Endothelial cell of umbilical vein (primary cell): ENCODE data around the gene RSF1. TPM values are rescaled to one million over a fixed set of nuclear protein-coding genes. Genes with fewer than 3 reads are reported as not detected.

Source experiments
- BruUV-seq: library from RNA; stranded (reverse); fragments of 400-500 nt; replicated peaks from 2 replicates; lab custom pipeline; 2021; lab: Mats Ljungman, UMichigan
- CTCF ChIA-PET: fragments of 300-600, 350-600 bp; sonication (Branson Sonifier 250); formaldehyde crosslinking; loops from one replicate; lab custom pipeline; 2021; ENCODE audit warnings: antibody characterized with exemption, inconsistent platforms; lab: Charles Lee
- POLR2A ChIA-PET: fragments of 300-600, 350-600 bp; sonication (Branson Sonifier 250); formaldehyde crosslinking; loops from one replicate; lab custom pipeline; 2021; ENCODE audit warnings: antibody characterized with exemption, inconsistent platforms; lab: Charles Lee
- DNase-seq: peaks from one replicate; pipeline ENCODE4 v3.0.0-alpha.2; 2011; ENCODE audit warnings: low read depth, low spot score
- FAIRE-seq: peaks from 2 replicates; lab custom pipeline; 2011; peaks lifted over from hg19 to GRCh38; lab: Jason Lieb, UNC
- H2AFZ ChIP-seq: 2 replicates; pipeline ENCODE4 v1.6.0; 2012; ENCODE audit warnings: low read depth, low read length, control low read depth, inconsistent platforms
- H3K27ac ChIP-seq: 2 replicates; pipeline ENCODE4 v1.5.1; 2011; ENCODE audit warnings: low read depth, mild to moderate bottlenecking, control low read depth, low read length, moderate library complexity; ENCODE audit not compliant: insufficient read depth
- H3K27me3 ChIP-seq, 2 experiments: 2 replicates each; pipeline versions ENCODE4 v1.6.0 to v1.6.1; 2011; ENCODE audit warnings: low read length in 2 of 2, mixed read lengths in 1 of 2; ENCODE audit not compliant: control insufficient read depth in 2 of 2, insufficient read depth in 2 of 2
- H3K36me3 ChIP-seq, 2 experiments: 2 replicates in 1 of 2; 3 replicates in 1 of 2; pipeline ENCODE4 v1.5.1; 2011; ENCODE audit warnings: low read length in 2 of 2, mild to moderate bottlenecking in 1 of 2, moderate library complexity in 1 of 2; ENCODE audit not compliant: control insufficient read depth in 2 of 2, insufficient read depth in 2 of 2; ENCODE audit errors: extremely low read depth in 1 of 2
- H3K4me1 ChIP-seq: 3 replicates; pipeline ENCODE4 v1.5.1; 2011; ENCODE audit warnings: mild to moderate bottlenecking, low read length; ENCODE audit not compliant: control insufficient read depth, insufficient read depth; ENCODE audit errors: extremely low read depth
- H3K4me2 ChIP-seq: 2 replicates; pipeline ENCODE4 v1.6.1; 2011; ENCODE audit warnings: low read length, control low read depth, mixed read lengths; ENCODE audit not compliant: insufficient read depth
- H3K4me3 ChIP-seq, 3 experiments: fragments of 200-600 bp in 1 of 3; sonication (generic), shearing (Covaris generic) in 1 of 3; replicated peaks in 1 of 3; 2 replicates each; pipeline ENCODE4 v1.5.1; 2011 to 2016; ENCODE audit warnings: control low read depth in 3 of 3, low read length in 3 of 3, mild to moderate bottlenecking in 2 of 3, inconsistent platforms in 1 of 3, low read depth in 1 of 3, moderate library complexity in 1 of 3; ENCODE audit not compliant: insufficient read depth in 1 of 3
- H3K79me2 ChIP-seq: 2 replicates; pipeline ENCODE4 v1.6.0; 2012; ENCODE audit warnings: low read length, inconsistent platforms; ENCODE audit not compliant: control insufficient read depth, insufficient read depth
- H3K9ac ChIP-seq: replicated peaks from 2 replicates; pipeline ENCODE3; 2011; ENCODE audit warnings: low read length, control low read depth; ENCODE audit not compliant: insufficient read depth; ENCODE audit errors: extremely low read depth
- H3K9me1 ChIP-seq: replicated peaks from 3 replicates; pipeline ENCODE4 v1.6.0; 2011; ENCODE audit warnings: mild to moderate bottlenecking, low read length; ENCODE audit not compliant: control insufficient read depth, insufficient read depth; ENCODE audit errors: extremely low read depth
- H3K9me3 ChIP-seq: replicated peaks from 2 replicates; pipeline ENCODE4 v1.5.1; 2012; ENCODE audit warnings: low read length, inconsistent platforms; ENCODE audit not compliant: control insufficient read depth, insufficient read depth
- H4K20me1 ChIP-seq: replicated peaks from 2 replicates; pipeline ENCODE3; 2011; ENCODE audit warnings: mild to moderate bottlenecking, low read length; ENCODE audit not compliant: control insufficient read depth, insufficient read depth; ENCODE audit errors: extremely low read depth
- EZH2 ChIP-seq: IDR thresholded peaks from 2 replicates; pipeline ENCODE4 v1.6.1; 2012; ENCODE audit warnings: borderline replicate concordance, low read depth, mild to moderate bottlenecking, moderate library complexity, low read length, inconsistent platforms; ENCODE audit not compliant: severe bottlenecking
- FOS ChIP-seq: IDR thresholded peaks from 2 replicates; pipeline ENCODE4 v1.6.1; 2011; ENCODE audit warnings: mild to moderate bottlenecking, low read length, moderate library complexity, borderline replicate concordance; ENCODE audit not compliant: insufficient read depth
- GATA2 ChIP-seq: IDR thresholded peaks from 2 replicates; pipeline ENCODE4 v1.7.0; 2011; ENCODE audit warnings: low read depth, mild to moderate bottlenecking, moderate library complexity, mixed read lengths, low read length; ENCODE audit not compliant: insufficient read length, insufficient read depth
- JUN ChIP-seq: IDR thresholded peaks from 2 replicates; pipeline ENCODE4 v1.6.1; 2011; ENCODE audit warnings: borderline replicate concordance, low read depth; ENCODE audit not compliant: insufficient read length, insufficient read depth
- MYC ChIP-seq: IDR thresholded peaks from one replicate; pipeline ENCODE4 v1.6.1; 2011; ENCODE audit warnings: mild to moderate bottlenecking, low read depth, low read length
- POLR2A ChIP-seq: IDR thresholded peaks from 2 replicates; pipeline ENCODE4 v1.6.1; 2012; ENCODE audit warnings: low read depth, mild to moderate bottlenecking, control low read depth, low read length
- POLR2AphosphoS5 ChIP-seq: IDR thresholded peaks from 2 replicates; pipeline ENCODE4 v1.6.1; 2012; ENCODE audit warnings: low read depth, mild to moderate bottlenecking, control low read depth, low read length, moderate library complexity; ENCODE audit not compliant: insufficient read depth
- dilution Hi-C: fragments of 300-500 bp; cut with MboI; formaldehyde crosslinking; loops from one replicate; pipeline ENCODE4 v1.15.0; 2019; ENCODE audit warnings: low sequenced_read_pairs; ENCODE audit not compliant: extremely low pct_ligation_motif_present
- intact Hi-C: fragments of 100-400 bp; cut with micrococcal nuclease; formaldehyde crosslinking; loops from one replicate; pipeline ENCODE4 v1.10.0; 2022
- polyA plus RNA-seq, 4 experiments: library from polyadenylated mRNA; depleted of rRNA in 3 of 4; stranded (reverse) in 3 of 4; unstranded in 1 of 4; fragments of >200 nt; gene quantifications; 2 replicates each; pipeline versions ENCODE4 v1.2.1 to v1.2.3, GENCODE V29; 2011 to 2012; ENCODE audit warnings: missing spikeins in 1 of 4
- total RNA-seq: library from RNA; stranded (reverse); gene quantifications from 2 replicates; pipeline ENCODE4 v1.2.3, GENCODE V29; 2021
- TF ChIP-seq, protein P1 (sequence below), 2 donors: IDR thresholded peaks; 1 replicate in 1 of 2; 2 replicates in 1 of 2; pipeline ENCODE4 v1.5.1; 2011; ENCODE audit warnings: low read length in 2 of 2, mild to moderate bottlenecking in 2 of 2, moderate library complexity in 2 of 2, control low read depth in 1 of 2, inconsistent platforms in 1 of 2, low read depth in 1 of 2; ENCODE audit not compliant: insufficient read depth in 1 of 2; ENCODE audit errors: extremely low read depth in 1 of 2
- TF ChIP-seq, protein P2 (sequence below): IDR thresholded peaks from 2 replicates; pipeline ENCODE4 v1.6.1; 2011; ENCODE audit not compliant: insufficient read depth, insufficient read length

RSF1 gene
- total and polyA plus RNA-seq, 2 donors (not counting 3 experiments of a cell fraction or from before 2014, with no cell fraction given) = 10.0 to 55.1 TPM

DNA sequence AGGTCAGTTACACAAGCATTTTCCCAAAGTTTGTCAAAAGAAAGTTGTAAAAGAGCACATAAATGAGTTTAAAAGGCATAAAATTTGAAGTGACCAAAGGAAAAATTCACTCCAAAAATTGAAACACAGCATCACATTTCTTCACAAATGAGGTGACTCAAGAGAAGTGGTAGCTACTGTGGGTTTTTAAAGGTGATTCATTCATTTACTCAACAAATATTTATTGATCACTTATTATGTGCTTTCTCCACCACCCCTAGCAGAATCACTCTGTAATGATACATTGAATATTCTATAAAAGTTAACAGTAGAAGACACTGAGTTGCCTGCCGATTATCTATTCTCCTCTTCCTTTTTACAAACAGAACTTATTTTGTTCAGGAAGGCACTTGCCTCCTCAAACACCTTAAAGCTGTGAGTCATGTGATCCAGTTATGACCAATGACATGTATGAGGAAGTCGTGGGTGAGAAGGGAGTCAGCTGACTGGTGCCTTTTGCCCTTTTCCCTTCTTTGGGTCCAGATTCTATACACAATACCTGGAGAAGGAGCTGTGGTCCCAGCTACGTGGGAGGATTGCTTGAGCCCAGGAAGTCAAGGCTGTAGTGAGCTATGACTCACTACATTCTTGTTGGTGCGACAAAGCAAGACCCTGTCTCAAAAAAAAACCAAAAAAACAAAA lies 115.2 kb downstream of the RSF1 start:
- Histone ChIP-seq H3K9ac (no peak overlapping the region), H3K79me2 (no peaks in the 10 kb centered on the region), H2AFZ (no peak overlapping the region), H3K36me3 (no peaks in the 10 kb centered on the region), H3K4me3 (no peak overlapping the region), H3K27ac (no peak overlapping the region), H4K20me1 (no peaks in the 10 kb centered on the region), H3K9me1 (no peaks in the 10 kb centered on the region), H3K4me2 (no peak overlapping the region), H3K9me3 (no peaks in the 10 kb centered on the region), H3K27me3 (no peaks in the 10 kb centered on the region), H3K4me1 (no peaks in the 10 kb centered on the region)
- peak; percentile 5 for DNase-seq
- ChIA-PET POLR2A (no interaction called here), CTCF (interaction anchor here (1.4 kb wide), 1 partner anchor 10 kb away, joined by 3 read pairs; no protein-coding TSS in a partner anchor)
- dilution Hi-C loops = no loop called here
- BruUV-seq = no TSS peak
- intact Hi-C loops = no loop called here
- TF ChIP-seq, protein P1, sequence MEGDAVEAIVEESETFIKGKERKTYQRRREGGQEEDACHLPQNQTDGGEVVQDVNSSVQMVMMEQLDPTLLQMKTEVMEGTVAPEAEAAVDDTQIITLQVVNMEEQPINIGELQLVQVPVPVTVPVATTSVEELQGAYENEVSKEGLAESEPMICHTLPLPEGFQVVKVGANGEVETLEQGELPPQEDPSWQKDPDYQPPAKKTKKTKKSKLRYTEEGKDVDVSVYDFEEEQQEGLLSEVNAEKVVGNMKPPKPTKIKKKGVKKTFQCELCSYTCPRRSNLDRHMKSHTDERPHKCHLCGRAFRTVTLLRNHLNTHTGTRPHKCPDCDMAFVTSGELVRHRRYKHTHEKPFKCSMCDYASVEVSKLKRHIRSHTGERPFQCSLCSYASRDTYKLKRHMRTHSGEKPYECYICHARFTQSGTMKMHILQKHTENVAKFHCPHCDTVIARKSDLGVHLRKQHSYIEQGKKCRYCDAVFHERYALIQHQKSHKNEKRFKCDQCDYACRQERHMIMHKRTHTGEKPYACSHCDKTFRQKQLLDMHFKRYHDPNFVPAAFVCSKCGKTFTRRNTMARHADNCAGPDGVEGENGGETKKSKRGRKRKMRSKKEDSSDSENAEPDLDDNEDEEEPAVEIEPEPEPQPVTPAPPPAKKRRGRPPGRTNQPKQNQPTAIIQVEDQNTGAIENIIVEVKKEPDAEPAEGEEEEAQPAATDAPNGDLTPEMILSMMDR (IDR thresholded peaks at IDR 0.05; ENCODE audit: extremely low read depth in 1 of 2, insufficient read depth in 1 of 2, low read depth in 1 of 2, low read length in 2 of 2) = no peak
- TF ChIP-seq JUN (no peak), MYC (no peak), POLR2A (no peak), GATA2 (no peak), EZH2 (no peak), FOS (no peak), POLR2AphosphoS5 (no peak)
- TF ChIP-seq, protein P2, sequence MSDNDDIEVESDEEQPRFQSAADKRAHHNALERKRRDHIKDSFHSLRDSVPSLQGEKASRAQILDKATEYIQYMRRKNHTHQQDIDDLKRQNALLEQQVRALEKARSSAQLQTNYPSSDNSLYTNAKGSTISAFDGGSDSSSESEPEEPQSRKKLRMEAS = no peak
- no peak for FAIRE-seq
